Caco-2 (cell line): Measurements from ENCODE around the gene B4GALNT2. TPM values are rescaled to one million over a fixed set of nuclear protein-coding genes. Genes with fewer than 3 reads are reported as not detected.

Source experiments
- BruUV-seq: library from RNA; stranded (reverse); fragments of 400-500 nt; replicated peaks from 2 replicates; lab custom pipeline; 2021; lab: Mats Ljungman, UMichigan
- CTCF ChIA-PET: fragments of 300-600 bp; sonication (Branson Sonifier 250); formaldehyde crosslinking; loops from one replicate; lab custom pipeline; 2022; ENCODE audit warnings: antibody characterized with exemption; lab: Charles Lee
- POLR2A ChIA-PET: fragments of 300-600 bp; sonication (Branson Sonifier 250); formaldehyde crosslinking; loops from one replicate; lab custom pipeline; 2022; ENCODE audit warnings: antibody characterized with exemption; lab: Charles Lee
- DNase-seq, 2 experiments: peaks; one replicate each; pipeline versions ENCODE4 v3.0.0 to v3.0.0-alpha.2; 2020 to 2022
- H3K27me3 ChIP-seq: replicated peaks from 2 replicates; pipeline ENCODE4 v1.6.0; 2011; ENCODE audit warnings: low read length; ENCODE audit not compliant: control insufficient read depth, insufficient read depth
- H3K36me3 ChIP-seq: 2 replicates; pipeline ENCODE4 v1.5.1; 2011; ENCODE audit warnings: low read length; ENCODE audit not compliant: control insufficient read depth, insufficient read depth
- H3K4me1 ChIP-seq: fragments of 250-450 bp; sonication (Bioruptor Pico); 2 replicates; pipeline ENCODE4 v1.5.1; 2020; ENCODE audit warnings: mild to moderate bottlenecking
- H3K4me3 ChIP-seq: 2 replicates; pipeline ENCODE4 v1.5.1; 2011; ENCODE audit warnings: low read depth, mild to moderate bottlenecking, control low read depth, low read length
- H3K9me3 ChIP-seq: fragments of 250-450 bp; sonication (Bioruptor Pico); 2 replicates; pipeline ENCODE4 v1.5.1; 2020; ENCODE audit warnings: mild to moderate bottlenecking, moderate library complexity
- H3K27ac Mint-ChIP-seq: one replicate; pipeline ENCODE4 v1.8.0; 2022; ENCODE audit warnings: mixed read lengths; ENCODE audit not compliant: unreplicated experiment
- H3K27me3 Mint-ChIP-seq: one replicate; pipeline ENCODE4 v1.8.0; 2022; ENCODE audit warnings: mixed read lengths; ENCODE audit not compliant: insufficient read depth, unreplicated experiment
- H3K36me3 Mint-ChIP-seq: one replicate; pipeline ENCODE4 v1.8.0; 2022; ENCODE audit warnings: mild to moderate bottlenecking, mixed read lengths; ENCODE audit not compliant: insufficient read depth, unreplicated experiment
- H3K4me1 Mint-ChIP-seq: one replicate; pipeline ENCODE4 v1.8.0; 2022; ENCODE audit warnings: low read depth, mixed read lengths; ENCODE audit not compliant: unreplicated experiment
- H3K4me3 Mint-ChIP-seq: one replicate; pipeline ENCODE4 v1.8.0; 2022; ENCODE audit warnings: mild to moderate bottlenecking, moderate library complexity, mixed read lengths; ENCODE audit not compliant: unreplicated experiment
- H3K9me3 Mint-ChIP-seq: one replicate; pipeline ENCODE4 v1.8.0; 2022; ENCODE audit warnings: mixed read lengths; ENCODE audit not compliant: unreplicated experiment
- intact Hi-C: fragments of 100-400 bp; cut with micrococcal nuclease; formaldehyde crosslinking; loops from one replicate; pipeline ENCODE4 v1.10.0; 2022; ENCODE audit not compliant: unreplicated experiment
- total RNA-seq: library from RNA; stranded (reverse); gene quantifications from 2 replicates; pipeline ENCODE4 v1.2.3, GENCODE V29; 2022
- TF ChIP-seq, protein P1 (sequence below), 2 experiments: fragments of 200-600 bp in 1 of 2; IDR thresholded peaks; 1 replicate in 1 of 2; 2 replicates in 1 of 2; pipeline versions ENCODE4 v1.5.1 to v1.8.0; 2011 to 2022; ENCODE audit warnings: antibody characterized with exemption in 1 of 2, control low read depth in 1 of 2, inconsistent platforms in 1 of 2, low read depth in 1 of 2, low read length in 1 of 2, mild to moderate bottlenecking in 1 of 2, moderate library complexity in 1 of 2; ENCODE audit not compliant: insufficient read depth in 1 of 2, severe bottlenecking in 1 of 2, unreplicated experiment in 1 of 2

Gene B4GALNT2
- total RNA-seq, 1 experiment from 2014 or later, result 1.3 TPM

- BruUV-seq, result no TSS peak
- Mint-ChIP-seq H3K4me3 (no peak overlapping the region), H3K27ac (no peak overlapping the region), H3K9me3 (peaks cover 14% of the 10 kb centered on the region), H3K4me1 (peaks cover 7% of the 10 kb centered on the region), H3K27me3 (no peaks in the 10 kb centered on the region), H3K36me3 (peaks cover 2% of the 10 kb centered on the region)
- TF ChIP-seq, protein P1, sequence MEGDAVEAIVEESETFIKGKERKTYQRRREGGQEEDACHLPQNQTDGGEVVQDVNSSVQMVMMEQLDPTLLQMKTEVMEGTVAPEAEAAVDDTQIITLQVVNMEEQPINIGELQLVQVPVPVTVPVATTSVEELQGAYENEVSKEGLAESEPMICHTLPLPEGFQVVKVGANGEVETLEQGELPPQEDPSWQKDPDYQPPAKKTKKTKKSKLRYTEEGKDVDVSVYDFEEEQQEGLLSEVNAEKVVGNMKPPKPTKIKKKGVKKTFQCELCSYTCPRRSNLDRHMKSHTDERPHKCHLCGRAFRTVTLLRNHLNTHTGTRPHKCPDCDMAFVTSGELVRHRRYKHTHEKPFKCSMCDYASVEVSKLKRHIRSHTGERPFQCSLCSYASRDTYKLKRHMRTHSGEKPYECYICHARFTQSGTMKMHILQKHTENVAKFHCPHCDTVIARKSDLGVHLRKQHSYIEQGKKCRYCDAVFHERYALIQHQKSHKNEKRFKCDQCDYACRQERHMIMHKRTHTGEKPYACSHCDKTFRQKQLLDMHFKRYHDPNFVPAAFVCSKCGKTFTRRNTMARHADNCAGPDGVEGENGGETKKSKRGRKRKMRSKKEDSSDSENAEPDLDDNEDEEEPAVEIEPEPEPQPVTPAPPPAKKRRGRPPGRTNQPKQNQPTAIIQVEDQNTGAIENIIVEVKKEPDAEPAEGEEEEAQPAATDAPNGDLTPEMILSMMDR (IDR thresholded peaks at IDR 0.05; ENCODE audit: insufficient read depth in 1 of 2, low read depth in 1 of 2, low read length in 1 of 2, severe bottlenecking in 1 of 2, unreplicated experiment in 1 of 2), result no peak
- intact Hi-C loops, result no loop called here
- Histone ChIP-seq H3K9me3 (peaks cover 13% of the 10 kb centered on the region), H3K4me3 (no peak overlapping the region), H3K36me3 (no peaks in the 10 kb centered on the region), H3K27me3 (no peaks in the 10 kb centered on the region), H3K4me1 (peaks cover 11% of the 10 kb centered on the region; the same call in 1 of the 2 replicates)
- POLR2A ChIA-PET, result no interaction called here
- CTCF ChIA-PET, result no interaction called here
- DNase-seq, result no peak
These were observed 17.9 kb upstream of the B4GALNT2 start for GRCh38 chr17:49114703-49115102.

GRCh38 chr17:49117587-49118230 is 14.9 kb upstream of the B4GALNT2 start:
- Histone ChIP-seq H3K27me3 (no peaks in the 10 kb centered on the region), H3K4me1 (peaks cover 11% of the 10 kb centered on the region), H3K4me3 (no peak overlapping the region), H3K36me3 (no peaks in the 10 kb centered on the region), H3K9me3 (peaks cover 42% of the 10 kb centered on the region)
- no peak overlapping the region for H3K4me3 Mint-ChIP-seq
- BruUV-seq, result no TSS peak
- peaks cover 41% of the 10 kb centered on the region for H3K9me3 Mint-ChIP-seq
- DNase-seq, result peak in 1 of 2 experiments; percentile 62
- H3K4me1 Mint-ChIP-seq, result peaks cover 17% of the 10 kb centered on the region
- TF ChIP-seq, protein P1 (IDR thresholded peaks at IDR 0.05; ENCODE audit: insufficient read depth in 1 of 2, low read depth in 1 of 2, low read length in 1 of 2, severe bottlenecking in 1 of 2, unreplicated experiment in 1 of 2), result no peak
- intact Hi-C loops, result no loop called here
- peaks cover 5% of the 10 kb centered on the region for H3K36me3 Mint-ChIP-seq
- H3K27ac Mint-ChIP-seq, result no peak overlapping the region
- H3K27me3 Mint-ChIP-seq, result no peaks in the 10 kb centered on the region
- POLR2A ChIA-PET, result no interaction called here
- CTCF ChIA-PET, result interaction anchor here (1.3 to 1.7 kb wide), 2 partner anchors 74 to 85 kb away, joined by 4 to 6 read pairs; no protein-coding TSS in a partner anchor

- POLR2A ChIA-PET, result no interaction called here
- Mint-ChIP-seq H3K27me3 (no peaks in the 10 kb centered on the region), H3K36me3 (peaks cover 5% of the 10 kb centered on the region)
These were observed 12.4 kb upstream of the B4GALNT2 start for GRCh38 chr17:49120166-49120565.

More at GRCh38 chr17:49120166-49120565, 12.4 kb upstream of the B4GALNT2 start:
- H3K4me3 Mint-ChIP-seq, result no peak overlapping the region
- H3K36me3 ChIP-seq, result no peaks in the 10 kb centered on the region
- no peak overlapping the region for H3K27ac Mint-ChIP-seq
- H3K4me1 Mint-ChIP-seq, result peaks cover 17% of the 10 kb centered on the region
- no peak overlapping the region for H3K4me3 ChIP-seq
- no TSS peak for BruUV-seq
- H3K9me3 ChIP-seq, result peaks cover 44% of the 10 kb centered on the region
- CTCF ChIA-PET, result no interaction called here
- no peaks in the 10 kb centered on the region for H3K27me3 ChIP-seq
- peaks cover 11% of the 10 kb centered on the region for H3K4me1 ChIP-seq
- no peak for DNase-seq
- H3K9me3 Mint-ChIP-seq, result peaks cover 42% of the 10 kb centered on the region
- TF ChIP-seq, protein P1 (IDR thresholded peaks at IDR 0.05; ENCODE audit: insufficient read depth in 1 of 2, low read depth in 1 of 2, low read length in 1 of 2, severe bottlenecking in 1 of 2, unreplicated experiment in 1 of 2), result no peak
- intact Hi-C loops, result no loop called here
